NCI-H2196 (cell line): ENCODE results near the gene ABTB1.
A peak's percentile ranks its signal among the peaks of the same experiment; 100 is the strongest.

Experiments used
- DNase-seq: peaks from one replicate; lab custom pipeline; 2025; ENCODE audit not compliant: unreplicated experiment; lab: John Stamatoyannopoulos, UW

The ABTB1 gene

GRCh38 chr3:127719369-127719768 lies 46.6 kb downstream of the ABTB1 start:
- DNase-seq = no peak

GRCh38 chr3:127720161-127720823 lies 47.5 kb downstream of the ABTB1 start:
- DNase-seq = no peak

- DNase-seq = no peak
Observed at GRCh38 chr3:127720985-127721935, 48.5 kb downstream of the ABTB1 start.

- DNase-seq = no peak
Observed at GRCh38 chr3:127722091-127722784, 49.5 kb downstream of the ABTB1 start.

GRCh38 chr3:127723011-127723567 lies 50.3 kb downstream of the ABTB1 start:
- no peak for DNase-seq

GRCh38 chr3:127726894-127727293 lies 54.1 kb downstream of the ABTB1 start:
- no peak for DNase-seq

GRCh38 chr3:127728417-127729015 lies 55.8 kb downstream of the ABTB1 start:
- no peak for DNase-seq

GRCh38 chr3:127729556-127730056 lies 56.9 kb downstream of the ABTB1 start:
- DNase-seq = peak; percentile 31

GRCh38 chr3:127730171-127730570 lies 57.4 kb downstream of the ABTB1 start:
- DNase-seq = no peak
